SHP77 treated with DMSO at 0.1 percent for 48 hours (cell line): Measurements from ENCODE around the gene APOL3.
"Not testable (repeated sequence)": the region's sequence is repeated elsewhere in the genome, so short reads cannot be mapped to it uniquely, and the experiment has no call there.

Experiments used
- DNase-seq: peaks from one replicate; lab custom pipeline; 2025; lab: John Stamatoyannopoulos, UW

Gene APOL3

DNA sequence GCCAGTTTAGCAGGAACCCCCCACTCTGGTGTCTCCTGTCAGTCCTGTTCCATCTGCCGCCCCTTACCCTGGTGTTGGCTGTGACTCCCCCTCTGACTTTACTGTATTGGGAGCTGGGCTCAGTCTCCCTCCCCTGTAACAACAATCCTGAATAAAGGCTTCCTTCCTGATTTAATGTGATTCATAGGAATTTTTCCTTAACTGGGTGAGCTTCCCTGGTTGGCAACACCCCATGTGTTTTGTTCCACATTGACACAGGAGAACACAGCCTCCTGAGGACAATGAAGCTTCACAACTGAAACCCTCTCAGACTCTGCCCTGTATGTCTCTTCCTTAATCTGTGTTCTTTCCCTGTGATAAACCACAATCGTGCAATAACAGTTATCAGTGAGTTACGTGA, 32.6 kb upstream of the APOL3 start:
- no peak for DNase-seq

DNA sequence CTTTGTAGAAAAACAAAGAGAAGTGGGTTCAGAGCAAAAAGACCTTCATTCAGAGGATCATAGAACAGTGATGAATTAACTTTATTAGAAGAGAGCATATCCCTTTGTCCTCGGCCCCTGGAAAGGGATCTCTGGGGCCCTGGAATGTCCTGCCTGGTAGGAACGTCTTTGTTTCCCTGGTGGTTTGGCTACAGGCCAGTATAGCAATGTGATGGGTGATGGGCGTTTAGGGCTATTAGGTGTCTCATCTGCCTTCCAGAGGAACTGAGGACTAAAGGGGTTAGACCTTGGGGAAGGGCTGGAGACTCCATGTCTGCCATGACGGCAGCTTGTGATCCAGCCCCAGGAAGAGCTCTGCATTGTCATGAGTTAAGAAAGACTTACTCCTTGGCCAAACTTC, 32.0 kb upstream of the APOL3 start:
- DNase-seq, result no peak

DNA sequence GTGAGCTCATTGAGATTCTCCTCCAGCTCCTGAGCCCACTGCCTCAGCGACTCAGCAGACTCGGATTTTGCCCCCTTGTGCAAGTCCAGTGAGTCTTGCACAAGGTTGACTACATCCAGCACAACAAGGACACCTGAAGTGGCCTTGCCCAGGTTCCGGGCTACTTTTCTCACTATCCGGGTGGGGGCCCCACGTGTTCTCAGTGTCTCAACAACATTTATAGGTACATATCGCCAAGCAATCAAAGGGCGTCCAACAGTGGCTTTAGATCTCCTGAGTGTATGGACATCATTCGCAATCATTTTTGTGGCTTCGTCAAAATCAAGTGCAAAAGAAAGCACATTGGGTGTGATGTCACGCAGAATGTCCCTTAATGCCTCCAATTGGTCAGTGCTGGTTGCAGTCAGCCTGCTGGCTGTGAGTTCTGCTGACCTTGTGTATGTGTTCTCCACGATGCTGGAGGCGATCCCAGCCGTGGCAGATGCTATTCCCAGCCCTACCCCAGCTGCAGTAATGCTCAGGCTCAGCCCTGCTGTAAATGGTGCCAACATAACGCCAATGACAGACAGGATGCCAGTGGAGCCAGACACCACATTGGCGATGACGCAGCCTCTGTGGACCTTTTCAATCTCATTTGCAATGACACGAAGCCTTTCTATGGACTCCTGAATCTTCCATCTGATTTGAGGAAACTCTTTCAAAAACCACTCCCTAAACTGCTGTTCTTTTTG, 30.7 kb upstream of the APOL3 start:
- DNase-seq, result no peak

DNA sequence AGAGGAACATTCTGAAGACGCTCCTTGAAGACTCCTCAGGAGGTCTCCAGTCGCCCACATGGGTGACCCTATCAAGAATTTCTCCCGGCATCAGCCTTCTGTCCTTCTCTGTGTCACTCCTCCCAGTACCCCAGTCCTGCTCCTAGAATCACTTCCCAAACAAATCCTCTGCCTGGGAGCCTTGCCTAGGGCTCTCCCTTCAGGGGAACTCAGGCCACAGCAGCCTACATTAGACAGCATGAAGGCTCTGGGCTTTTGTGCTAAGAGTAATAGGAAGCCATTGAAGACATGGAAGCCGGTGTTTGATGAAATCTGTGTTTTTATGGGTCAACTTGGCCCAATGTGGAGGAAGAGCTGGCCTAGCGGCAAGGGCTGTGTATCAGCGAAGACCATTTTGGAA, 27.3 kb upstream of the APOL3 start:
- not testable (repeated sequence) for DNase-seq

DNA sequence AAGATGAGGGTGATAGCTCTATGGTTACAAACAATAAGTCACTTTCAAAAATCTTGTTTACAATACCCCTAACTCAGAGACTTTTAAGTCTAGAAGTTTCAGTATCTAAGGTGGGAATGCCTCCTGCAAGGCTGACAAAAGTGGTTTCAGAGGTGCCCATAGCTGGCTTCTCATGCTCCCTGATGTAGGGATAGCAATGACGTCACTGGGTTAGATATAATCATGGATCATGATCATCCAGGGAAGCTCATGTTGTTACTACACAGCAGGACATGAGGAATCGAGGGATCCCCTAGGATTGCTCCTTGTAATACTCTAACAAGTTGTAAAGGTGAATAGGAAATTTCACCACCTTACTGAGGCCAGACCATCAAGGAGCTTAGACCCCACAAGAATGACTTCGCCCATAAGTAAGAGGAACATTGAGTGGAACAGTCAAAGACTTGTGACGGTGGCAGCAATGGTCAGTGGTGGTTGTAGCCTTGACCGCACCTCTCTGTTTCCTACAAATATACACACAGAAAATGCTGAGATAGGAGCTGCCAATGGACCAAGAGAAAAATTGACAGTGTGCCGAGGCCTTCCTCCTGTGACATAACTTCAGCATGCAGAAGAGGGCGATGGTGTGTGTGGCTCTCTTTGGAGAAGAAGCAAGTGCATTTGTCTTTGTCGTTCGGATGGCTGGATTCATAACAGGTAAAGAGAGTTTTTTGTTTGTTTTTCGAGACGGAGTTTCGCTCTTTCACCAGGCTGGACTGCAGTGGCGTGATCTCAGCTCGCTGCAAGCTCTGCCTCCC, 25.5 kb upstream of the APOL3 start:
- DNase-seq, result no peak

DNA sequence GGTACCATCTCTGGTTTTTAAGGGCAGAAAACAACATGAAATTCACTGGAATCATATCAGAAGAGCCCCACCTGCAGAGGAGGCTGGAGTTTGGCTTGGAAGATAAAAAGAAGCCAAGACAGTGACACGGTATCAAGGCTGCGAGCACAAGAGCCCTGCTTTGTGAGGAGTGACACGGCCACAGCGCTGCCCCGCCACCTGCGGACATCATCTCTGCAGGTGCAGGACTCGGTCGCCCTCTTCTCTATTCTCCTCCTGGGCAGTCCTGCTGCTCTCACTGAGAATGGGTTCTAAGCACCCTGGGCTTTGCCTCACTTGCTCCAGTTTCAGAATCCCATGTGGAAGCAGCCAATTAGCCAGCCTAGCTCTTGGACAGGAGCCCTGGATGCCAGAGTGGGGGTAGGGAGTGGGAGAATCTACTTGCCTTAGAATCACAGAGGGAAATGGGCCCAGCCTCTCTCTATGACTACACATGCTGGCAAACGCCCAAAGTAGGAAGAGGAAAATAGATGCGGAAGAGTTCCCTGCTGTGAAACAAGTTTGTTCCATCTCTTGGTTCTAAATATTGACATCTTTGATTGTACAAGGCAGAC, 24.0 kb upstream of the APOL3 start:
- DNase-seq, result no peak

DNA sequence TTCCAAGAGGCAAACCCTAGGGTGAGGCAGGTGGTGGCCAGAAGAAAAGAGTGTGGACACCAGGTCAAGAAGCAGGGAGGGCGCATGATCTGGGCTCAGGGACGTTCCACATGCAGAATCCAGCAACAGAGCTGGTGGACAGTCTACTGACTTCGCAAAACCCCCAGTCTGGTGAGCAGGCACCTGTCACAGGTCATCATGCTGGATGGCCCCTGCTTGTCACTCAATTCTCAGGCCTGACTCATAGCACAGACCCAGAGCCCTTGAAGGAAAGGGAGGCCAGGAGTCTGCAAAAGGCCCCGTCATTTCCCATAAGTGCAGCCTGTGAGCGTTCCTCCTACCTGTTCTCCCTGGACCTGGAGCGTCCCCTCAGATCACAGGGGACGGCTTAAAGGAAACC, 22.9 kb upstream of the APOL3 start:
- DNase-seq, result no peak

DNA sequence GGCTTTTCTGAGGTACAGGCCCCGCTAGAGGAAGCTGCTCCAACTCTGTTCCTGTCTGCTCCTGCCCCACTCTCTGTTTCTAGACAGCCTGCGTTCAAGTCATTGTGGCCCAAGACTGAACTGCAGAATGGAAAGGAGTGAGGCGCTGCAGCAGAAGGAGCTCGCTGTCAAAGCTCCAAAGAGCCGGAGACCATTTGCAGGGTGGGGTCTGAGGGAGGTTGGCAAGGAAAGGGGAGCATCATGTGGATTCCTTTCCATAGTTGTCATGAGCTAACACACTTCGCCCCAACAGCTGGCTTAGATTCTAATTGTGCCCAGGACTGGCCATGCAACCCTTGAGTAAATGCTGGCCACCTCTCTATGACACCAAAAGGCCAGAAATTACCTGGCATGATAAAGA, 22.3 kb upstream of the APOL3 start:
- DNase-seq, result no peak

DNA sequence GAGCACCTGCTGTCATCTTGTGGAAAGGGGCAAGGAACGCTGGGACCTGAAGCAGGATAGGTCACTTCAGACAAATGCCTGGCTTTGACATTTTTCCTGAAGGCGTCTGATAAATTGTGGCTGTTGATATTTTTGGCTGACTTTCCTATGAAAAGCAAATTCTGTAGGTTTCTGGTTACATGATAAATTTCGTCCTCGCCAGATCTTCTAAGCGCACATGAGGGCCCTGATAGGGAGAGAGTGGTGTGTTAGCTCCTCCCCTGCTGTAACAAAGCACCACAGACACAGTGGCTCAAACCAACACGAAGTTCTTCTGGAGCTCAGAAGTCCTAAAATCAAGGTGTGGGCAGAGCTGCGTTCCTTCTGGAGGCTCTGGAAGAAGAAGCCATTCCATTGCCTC, 21.5 kb upstream of the APOL3 start:
- no peak for DNase-seq

DNA sequence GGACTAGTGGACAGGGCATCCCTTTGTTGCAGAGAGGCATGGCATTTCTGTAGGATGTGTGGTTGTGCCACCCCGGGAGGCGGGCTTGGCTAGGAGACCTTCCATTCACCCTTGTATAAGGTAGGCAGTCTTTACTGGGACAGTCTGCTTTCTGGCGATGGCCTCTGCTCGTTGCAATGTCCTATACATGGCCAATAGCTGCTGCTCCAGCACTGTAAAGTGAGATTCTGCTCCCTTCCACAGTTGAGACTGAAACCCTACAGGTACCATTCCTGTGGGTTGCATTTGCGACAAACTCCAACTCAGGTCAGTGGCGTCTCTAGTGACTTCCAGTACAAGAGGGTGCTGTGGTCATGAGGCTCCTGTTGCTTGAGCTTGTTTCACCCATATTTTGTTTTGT, 20.4 kb upstream of the APOL3 start:
- DNase-seq, result no peak

DNA sequence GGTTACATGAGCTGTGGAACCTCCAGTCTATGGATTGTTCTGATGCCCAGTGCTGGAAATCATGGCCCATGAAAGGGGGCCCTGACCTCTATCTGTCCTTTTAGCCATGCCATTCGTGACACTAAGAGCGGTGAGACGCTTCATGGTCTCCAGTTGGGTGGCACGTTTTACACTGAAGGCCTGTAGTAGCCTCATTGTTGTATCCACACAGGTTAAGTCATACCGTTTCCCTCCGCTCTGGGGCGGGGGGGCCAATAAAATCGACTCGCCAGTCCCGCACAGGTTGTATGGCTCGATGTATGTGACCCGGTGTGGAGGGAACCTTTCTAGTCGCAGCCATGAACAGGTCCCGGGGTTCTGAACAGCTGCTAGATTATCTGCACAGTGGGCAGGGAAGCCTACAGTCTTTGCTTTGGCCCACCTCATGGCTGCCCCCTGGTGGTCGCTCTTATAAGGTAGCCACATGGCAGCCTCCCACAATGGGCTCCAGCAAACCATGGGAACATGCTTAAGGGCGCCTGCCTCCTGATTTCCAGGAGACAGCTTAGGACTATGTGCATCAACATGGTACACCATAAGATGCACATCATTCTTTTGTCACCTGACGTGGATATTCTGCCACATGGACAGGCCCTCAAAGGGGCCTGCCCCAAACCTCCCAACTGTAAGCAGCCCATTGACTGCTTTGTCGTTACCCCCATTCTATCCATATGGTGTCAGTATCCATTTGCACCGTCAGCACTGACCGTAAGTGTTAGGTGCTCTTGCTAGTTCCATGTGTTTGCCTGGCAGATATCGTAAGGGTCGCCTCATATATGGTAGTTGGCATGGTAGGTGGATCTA, 19.7 kb upstream of the APOL3 start:
- no peak for DNase-seq

DNA sequence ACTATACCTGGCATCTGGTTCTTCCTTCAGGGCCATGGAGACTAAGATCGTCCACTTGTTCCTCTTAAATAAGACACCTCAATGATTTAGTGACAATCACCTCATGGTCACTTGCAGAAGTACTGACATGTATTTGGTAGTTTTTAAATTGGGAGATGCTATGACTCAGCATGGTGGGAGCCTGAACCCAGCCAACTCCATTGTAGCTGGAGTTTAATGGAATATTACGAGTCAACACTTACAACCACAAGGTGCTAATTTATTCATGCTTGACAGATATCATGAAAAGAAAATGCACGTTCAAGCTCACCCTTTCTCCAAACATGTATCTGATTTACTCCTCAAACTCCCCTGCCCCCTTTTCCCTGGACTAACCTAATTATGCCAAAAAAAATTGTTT, 16.6 kb upstream of the APOL3 start:
- DNase-seq, result no peak

DNA sequence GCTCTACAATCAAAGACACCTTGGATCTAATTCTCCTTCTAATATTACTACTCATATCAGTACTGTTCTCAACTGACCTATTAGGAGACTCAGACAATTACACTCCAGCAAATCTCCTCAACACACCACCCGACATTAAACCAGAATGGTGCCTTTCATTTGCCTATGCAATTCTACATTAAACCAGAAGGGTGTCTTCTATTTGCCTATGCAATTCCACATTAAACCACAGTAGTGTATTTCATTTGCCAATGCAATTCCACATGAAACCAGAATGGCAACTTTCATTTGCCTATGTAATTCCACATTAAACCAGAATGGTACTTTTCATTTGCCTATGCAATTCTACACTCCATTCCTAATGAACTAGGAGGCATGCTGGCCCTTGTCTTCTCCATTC, 15.3 kb upstream of the APOL3 start:
- DNase-seq, result no peak

DNA sequence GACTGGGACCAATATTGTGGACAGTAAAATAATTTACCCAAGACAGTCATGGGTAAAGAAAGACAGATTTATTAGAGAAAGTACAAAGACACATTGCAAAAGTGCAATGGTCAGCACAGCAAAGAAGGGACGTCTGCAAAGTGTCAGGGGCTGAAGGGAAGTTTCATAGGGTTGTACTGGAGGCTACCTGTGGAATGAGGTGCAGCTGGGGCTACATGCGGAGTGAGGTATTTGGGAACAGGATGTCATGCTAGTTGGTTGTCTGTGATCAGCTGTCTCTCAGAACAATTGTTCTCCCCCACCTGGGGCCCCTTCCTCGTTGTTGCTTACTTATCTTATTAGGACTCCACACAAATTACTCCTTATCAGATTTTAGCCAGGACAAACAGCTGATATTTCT, 11.4 kb upstream of the APOL3 start:
- DNase-seq, result no peak

DNA sequence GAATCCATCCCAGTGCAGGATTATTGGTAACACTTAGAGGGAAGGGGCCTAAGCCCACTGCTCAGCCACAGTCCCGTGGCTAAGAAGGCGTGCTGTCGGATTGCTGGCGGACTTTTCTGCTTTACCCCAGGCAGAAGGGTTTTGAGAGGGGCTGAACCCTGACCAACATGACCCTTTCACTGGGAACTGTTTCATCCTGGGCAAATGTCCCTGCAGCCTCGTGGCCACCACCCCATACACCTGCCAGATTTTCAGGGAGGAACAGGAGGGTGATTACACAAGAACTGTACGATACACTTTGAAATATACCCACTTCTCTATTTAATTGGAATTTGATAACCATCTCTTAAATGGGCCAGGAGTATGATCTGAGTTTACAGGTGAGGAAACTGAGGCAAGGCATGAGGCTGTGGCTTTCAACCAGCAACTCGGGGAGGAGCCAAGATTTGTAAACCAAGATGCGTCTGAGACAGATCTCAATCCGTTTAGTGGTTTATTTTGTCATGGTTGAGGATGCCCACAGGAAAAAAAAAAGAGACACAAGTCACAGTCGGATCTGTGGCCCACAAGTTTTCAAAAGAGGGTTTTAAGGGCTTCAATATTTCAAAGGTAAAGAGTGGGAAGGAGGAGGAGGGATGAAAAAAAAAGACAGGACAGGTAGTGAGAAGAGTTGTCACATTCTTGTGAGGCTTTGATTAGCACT, 6.1 kb upstream of the APOL3 start:
- DNase-seq, result no peak

DNA sequence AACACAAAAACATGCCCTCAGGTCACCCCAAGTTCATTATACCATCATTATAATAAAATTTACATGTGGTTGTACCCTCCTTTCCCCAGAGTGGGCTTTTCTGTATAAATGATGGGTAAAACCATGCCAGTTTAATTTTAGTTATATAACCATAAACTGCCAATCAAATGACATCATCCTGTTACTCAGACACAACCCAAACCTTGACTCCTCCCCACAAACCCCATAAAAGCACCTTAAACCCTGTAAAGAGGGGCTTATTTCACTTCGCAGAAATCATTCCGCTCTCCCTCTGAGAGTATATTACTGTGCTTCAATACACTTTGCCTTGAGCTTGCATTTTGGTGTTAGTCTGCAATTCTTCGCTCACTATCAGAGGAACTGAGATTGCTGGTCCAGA, 5.5 kb upstream of the APOL3 start:
- DNase-seq, result no peak

DNA sequence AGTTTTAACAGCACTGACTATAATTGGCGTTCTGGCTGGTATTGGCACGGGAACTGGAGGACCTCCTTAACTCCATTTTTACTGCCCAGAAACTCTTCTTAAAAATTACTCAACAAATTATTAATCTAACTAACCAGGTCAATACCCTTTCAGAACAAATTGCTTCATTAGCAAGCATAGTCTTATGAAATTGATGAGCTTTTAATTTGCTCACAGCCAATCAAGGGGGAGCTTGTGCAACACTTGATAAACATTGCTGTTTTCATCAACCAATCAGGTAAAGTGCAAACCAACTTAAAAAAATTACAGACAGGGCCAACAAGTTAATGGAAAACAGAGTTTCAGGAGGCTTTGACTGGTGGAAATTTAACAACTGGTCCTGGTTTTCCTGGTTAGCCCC, 4.6 kb upstream of the APOL3 start:
- no peak for DNase-seq

DNA sequence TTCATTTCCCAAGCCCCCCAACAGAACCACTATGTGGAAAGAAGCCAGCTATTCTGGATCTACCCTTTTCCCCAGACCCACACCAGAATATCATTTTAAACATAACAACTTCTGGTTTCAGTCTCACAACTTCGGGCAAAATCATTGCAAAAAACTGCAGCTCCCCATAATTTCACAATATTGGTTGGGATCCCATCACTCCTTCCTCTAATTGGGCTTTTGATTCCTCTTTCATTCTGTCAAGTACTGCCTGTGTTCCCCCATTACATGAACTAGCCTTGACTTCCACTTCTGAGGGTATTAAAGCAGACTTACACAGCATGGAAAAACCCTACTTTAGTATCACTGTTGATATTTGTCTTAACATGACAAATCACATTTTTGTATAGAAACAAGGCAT, 4.1 kb upstream of the APOL3 start:
- DNase-seq, result no peak

DNA sequence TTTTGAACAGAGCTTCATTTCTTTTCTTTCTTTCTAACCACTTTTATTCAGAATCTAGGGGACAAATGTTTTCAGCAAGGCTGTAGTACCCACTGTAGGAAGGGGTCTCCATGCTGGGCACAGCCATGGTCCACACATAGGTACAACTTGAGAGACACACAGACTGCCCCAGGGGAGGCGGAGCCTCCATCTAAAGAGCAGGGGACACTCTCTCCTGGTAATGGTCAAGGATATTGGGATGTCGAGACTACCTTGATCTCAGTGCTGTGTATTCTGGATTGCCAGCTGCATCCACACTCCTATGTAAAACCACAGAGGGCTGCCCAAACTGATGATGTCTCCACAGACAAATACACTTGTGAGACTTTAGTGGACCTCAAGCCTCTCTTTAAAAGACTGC, 2.9 kb upstream of the APOL3 start:
- no peak for DNase-seq

DNA sequence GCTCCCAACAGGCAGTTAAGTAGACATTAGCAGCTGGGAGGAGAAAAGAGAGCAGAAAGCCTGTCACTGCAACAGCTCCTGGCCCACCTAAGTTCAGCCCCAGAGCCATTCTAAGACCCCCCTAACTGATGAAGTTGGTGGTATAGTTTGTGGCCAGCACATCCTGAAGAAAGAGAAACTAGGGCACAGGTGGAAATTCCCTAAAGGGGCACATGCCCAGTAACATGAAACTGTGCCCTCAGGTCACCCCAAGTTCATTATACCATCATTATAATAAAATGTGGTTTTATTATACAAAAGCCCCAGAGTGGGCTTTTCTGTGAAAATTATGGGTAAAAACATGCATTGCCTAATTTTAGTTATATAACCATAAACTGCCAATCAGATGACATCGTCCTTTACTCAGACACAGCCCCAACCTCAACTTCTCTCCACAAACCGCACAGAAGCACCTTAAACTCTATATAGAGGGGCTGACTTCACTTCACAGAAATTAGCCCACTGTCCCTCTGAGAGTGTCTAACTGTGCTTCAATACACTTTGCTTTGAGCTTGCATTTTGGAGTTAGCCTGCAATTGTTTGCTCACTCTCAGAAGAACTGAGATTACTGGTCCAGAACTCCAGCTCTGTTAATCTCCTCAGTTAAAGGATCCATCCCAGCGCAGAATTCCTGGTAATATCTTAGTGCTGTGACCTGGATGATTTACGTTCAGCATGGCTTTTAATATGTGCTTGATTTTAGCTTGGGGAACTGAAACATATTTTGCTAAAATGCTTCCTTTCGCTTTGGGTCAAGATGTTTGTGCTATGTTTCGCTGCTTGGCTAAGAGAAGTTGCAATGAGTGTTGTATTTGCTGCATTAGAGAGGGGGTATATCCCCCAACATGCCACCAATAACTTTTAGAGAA, 1.8 kb upstream of the APOL3 start:
- DNase-seq, result no peak

DNA sequence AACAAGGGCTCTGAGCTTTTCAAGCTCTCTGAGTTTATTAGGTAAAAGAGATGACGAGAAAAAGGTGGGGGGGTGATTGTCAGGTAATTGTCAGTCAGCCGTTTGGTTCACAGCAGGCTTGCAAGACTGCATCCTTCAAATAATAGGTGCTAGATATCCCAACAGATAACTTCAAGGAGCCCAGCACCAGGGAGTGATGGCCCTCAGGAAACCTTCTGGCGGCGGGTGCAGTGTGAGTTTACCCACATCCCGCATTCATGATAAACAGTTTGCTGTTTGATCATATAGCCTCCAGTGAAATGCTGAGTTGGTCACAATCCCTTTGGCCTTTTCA, 1.2 kb upstream of the APOL3 start:
- DNase-seq, result not testable (repeated sequence)
